OCI-LY1 (cell line): Measurements from ENCODE around the gene USH2A.

Experiments
- H2AFZ ChIP-seq: fragments of 200-600 bp; sonication (generic), shearing (Covaris generic); 2 replicates; pipeline ENCODE4 v1.6.0; 2014; ENCODE audit warnings: antibody characterized with exemption, mild to moderate bottlenecking, low read length
- H3F3A ChIP-seq: fragments of 200-600 bp; sonication (generic), shearing (Covaris generic); 2 replicates; pipeline ENCODE4 v1.6.0; 2014; ENCODE audit warnings: mild to moderate bottlenecking, antibody characterized with exemption, low read length, moderate library complexity; ENCODE audit not compliant: insufficient read depth
- H3K27ac ChIP-seq: fragments of 200-600 bp; sonication (generic); 2 replicates; pipeline ENCODE4 v1.5.1; 2014; ENCODE audit warnings: low read length, mixed run types, mild to moderate bottlenecking, low read depth; ENCODE audit not compliant: poor library complexity, severe bottlenecking
- H3K27me3 ChIP-seq: fragments of 200-600 bp; sonication (generic); 2 replicates; pipeline ENCODE4 v1.6.0; 2014; ENCODE audit warnings: antibody characterized with exemption, mild to moderate bottlenecking, low read length, moderate library complexity; ENCODE audit not compliant: insufficient read depth
- H3K36me3 ChIP-seq: fragments of 200-600 bp; sonication (generic); 2 replicates; pipeline ENCODE4 v1.6.1; 2014; ENCODE audit warnings: mild to moderate bottlenecking, antibody characterized with exemption, low read length, moderate library complexity, mixed read lengths; ENCODE audit not compliant: insufficient read depth
- H3K4me1 ChIP-seq: fragments of 200-600 bp; sonication (generic); 2 replicates; pipeline ENCODE4 v1.5.1; 2014; ENCODE audit warnings: mild to moderate bottlenecking, low read length, moderate library complexity; ENCODE audit not compliant: insufficient read depth, severe bottlenecking
- H3K4me2 ChIP-seq: fragments of 200-600 bp; sonication (generic), shearing (Covaris generic); 2 replicates; pipeline ENCODE4 v1.6.1; 2014; ENCODE audit warnings: low read length
- H3K4me3 ChIP-seq: fragments of 200-600 bp; sonication (generic); 2 replicates; pipeline ENCODE4 v1.5.1; 2014; ENCODE audit warnings: low read length, low read depth, mild to moderate bottlenecking, mixed read lengths; ENCODE audit not compliant: poor library complexity, severe bottlenecking
- H3K79me2 ChIP-seq: fragments of 200-600 bp; shearing (Covaris generic); 2 replicates; pipeline ENCODE4 v1.6.1; 2016; ENCODE audit warnings: mixed run types, low read length, mixed read lengths; ENCODE audit not compliant: insufficient read depth
- H3K9ac ChIP-seq: fragments of 200-600 bp; sonication (generic), shearing (Covaris generic); 2 replicates; pipeline ENCODE4 v1.6.1; 2014; ENCODE audit warnings: mild to moderate bottlenecking, low read length, mixed read lengths
- H3K9me2 ChIP-seq: fragments of 200-600 bp; sonication (generic), shearing (Covaris generic); 2 replicates; pipeline ENCODE4 v1.6.1; 2014; ENCODE audit warnings: low read depth, mild to moderate bottlenecking, low read length, mixed read lengths
- H3K9me3 ChIP-seq: fragments of 200-600 bp; shearing (Covaris generic); 2 replicates; pipeline ENCODE4 v1.6.1; 2014; ENCODE audit warnings: low read length, mixed read lengths
- H4K20me1 ChIP-seq: fragments of 200-600 bp; sonication (generic), shearing (Covaris generic); 2 replicates; pipeline ENCODE4 v1.6.0; 2016; ENCODE audit warnings: mild to moderate bottlenecking, low read length; ENCODE audit not compliant: insufficient read depth
- EZH2 ChIP-seq: fragments of 200-600 bp; sonication (generic), shearing (Covaris generic); IDR thresholded peaks from 2 replicates; pipeline ENCODE4 v1.8.0; 2017; ENCODE audit warnings: borderline replicate concordance, mixed run types, mild to moderate bottlenecking, antibody characterized with exemption, low read length, moderate library complexity, mixed read lengths
- TF ChIP-seq, protein P1 (sequence below): fragments of 200-600 bp; sonication (generic), shearing (Covaris generic); IDR thresholded peaks from 2 replicates; pipeline ENCODE4 v1.5.1; 2017; ENCODE audit warnings: mild to moderate bottlenecking, antibody characterized with exemption, low read length, moderate library complexity, mixed read lengths

The USH2A gene

DNA sequence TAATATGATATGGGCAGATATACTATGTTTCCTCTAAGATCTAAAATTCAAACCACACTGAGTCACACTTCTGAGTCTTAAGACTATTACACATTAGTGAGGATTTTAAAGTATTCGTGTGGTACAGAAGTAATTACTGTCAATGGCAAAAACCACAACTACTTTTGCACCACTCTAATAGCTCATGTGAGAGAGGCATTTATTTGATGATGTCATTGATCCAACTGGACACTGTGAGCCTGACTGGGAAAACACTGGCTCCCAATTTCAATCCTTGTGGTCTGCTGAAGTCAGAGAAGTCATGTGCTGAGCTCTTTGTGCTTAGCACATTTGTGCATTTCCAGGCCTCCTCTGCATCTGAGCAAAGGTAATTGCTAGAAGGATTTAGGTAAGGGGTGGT lies 377.8 kb downstream of the USH2A start:
- Histone ChIP-seq H3K27ac (no peak overlapping the region), H3K27me3 (no peaks in the 10 kb centered on the region), H3K9ac (no peak overlapping the region), H2AFZ (no peak overlapping the region), H3F3A (no peaks in the 10 kb centered on the region), H4K20me1 (no peaks in the 10 kb centered on the region), H3K9me3 (no peaks in the 10 kb centered on the region), H3K36me3 (no peaks in the 10 kb centered on the region), H3K4me3 (no peak overlapping the region), H3K4me2 (no peak overlapping the region), H3K9me2 (no peaks in the 10 kb centered on the region), H3K4me1 (no peaks in the 10 kb centered on the region), H3K79me2 (no peaks in the 10 kb centered on the region)
- TF ChIP-seq, protein P1, sequence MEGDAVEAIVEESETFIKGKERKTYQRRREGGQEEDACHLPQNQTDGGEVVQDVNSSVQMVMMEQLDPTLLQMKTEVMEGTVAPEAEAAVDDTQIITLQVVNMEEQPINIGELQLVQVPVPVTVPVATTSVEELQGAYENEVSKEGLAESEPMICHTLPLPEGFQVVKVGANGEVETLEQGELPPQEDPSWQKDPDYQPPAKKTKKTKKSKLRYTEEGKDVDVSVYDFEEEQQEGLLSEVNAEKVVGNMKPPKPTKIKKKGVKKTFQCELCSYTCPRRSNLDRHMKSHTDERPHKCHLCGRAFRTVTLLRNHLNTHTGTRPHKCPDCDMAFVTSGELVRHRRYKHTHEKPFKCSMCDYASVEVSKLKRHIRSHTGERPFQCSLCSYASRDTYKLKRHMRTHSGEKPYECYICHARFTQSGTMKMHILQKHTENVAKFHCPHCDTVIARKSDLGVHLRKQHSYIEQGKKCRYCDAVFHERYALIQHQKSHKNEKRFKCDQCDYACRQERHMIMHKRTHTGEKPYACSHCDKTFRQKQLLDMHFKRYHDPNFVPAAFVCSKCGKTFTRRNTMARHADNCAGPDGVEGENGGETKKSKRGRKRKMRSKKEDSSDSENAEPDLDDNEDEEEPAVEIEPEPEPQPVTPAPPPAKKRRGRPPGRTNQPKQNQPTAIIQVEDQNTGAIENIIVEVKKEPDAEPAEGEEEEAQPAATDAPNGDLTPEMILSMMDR, result no peak
- TF ChIP-seq EZH2, result no peak

DNA sequence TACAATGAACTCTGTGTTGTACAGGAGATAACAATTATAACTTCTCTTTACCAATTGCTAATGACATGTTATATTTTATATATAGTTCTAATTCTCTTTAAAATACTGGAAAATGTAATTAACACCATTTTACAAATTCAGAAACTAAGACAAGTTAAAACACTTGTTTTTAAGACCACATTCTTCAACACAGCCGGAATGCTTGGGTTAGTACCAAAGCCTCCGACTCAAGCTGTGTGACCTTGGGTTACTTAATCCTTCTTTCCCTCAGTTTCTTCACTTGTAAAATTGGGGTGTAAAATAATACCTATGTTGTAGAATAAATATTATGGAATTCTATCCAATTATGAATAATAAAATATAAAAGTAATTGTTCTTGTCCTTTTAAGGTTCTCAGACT lies 378.7 kb downstream of the USH2A start:
- Histone ChIP-seq H3K79me2 (no peaks in the 10 kb centered on the region), H3K36me3 (no peaks in the 10 kb centered on the region), H3K4me3 (no peak overlapping the region), H4K20me1 (no peaks in the 10 kb centered on the region), H3K27me3 (no peaks in the 10 kb centered on the region), H3K9me3 (no peaks in the 10 kb centered on the region), H3K4me1 (no peaks in the 10 kb centered on the region), H3K27ac (no peak overlapping the region), H3F3A (no peaks in the 10 kb centered on the region), H3K9ac (no peak overlapping the region), H3K4me2 (no peak overlapping the region), H3K9me2 (no peaks in the 10 kb centered on the region), H2AFZ (no peak overlapping the region)
- no peak for TF ChIP-seq EZH2
- TF ChIP-seq, protein P1, result no peak

DNA sequence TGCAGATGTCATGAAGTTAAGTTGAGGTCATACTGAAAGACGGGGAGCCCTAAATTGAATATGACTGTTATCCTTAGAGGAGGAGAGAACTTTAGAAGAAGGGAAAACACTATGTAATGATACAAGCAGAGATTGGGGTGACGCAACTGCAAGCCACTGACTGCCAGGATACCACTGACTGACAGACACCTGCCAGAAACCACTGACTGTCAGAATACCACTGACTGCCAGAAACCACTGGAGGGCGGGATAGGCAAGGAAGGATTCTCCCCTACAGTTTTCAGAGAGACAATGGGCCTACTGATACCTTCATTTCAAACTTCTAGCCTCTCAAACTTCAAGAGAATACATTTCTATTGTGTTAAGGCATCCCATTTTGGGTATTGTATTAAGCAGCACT lies 388.7 kb downstream of the USH2A start:
- no peak overlapping the region for H2AFZ ChIP-seq
- no peaks in the 10 kb centered on the region for H3K79me2 ChIP-seq
- no peak overlapping the region for H3K9ac ChIP-seq
- H3K27me3 ChIP-seq, result no peaks in the 10 kb centered on the region
- no peak overlapping the region for H3K4me2 ChIP-seq
- no peaks in the 10 kb centered on the region for H3K9me2 ChIP-seq
- no peaks in the 10 kb centered on the region for H3K36me3 ChIP-seq
- H4K20me1 ChIP-seq, result no peaks in the 10 kb centered on the region
- TF ChIP-seq, protein P1, result no peak
- TF ChIP-seq EZH2, result no peak
- H3K9me3 ChIP-seq, result no peaks in the 10 kb centered on the region
- no peak overlapping the region for H3K27ac ChIP-seq
- H3K4me1 ChIP-seq, result no peaks in the 10 kb centered on the region
- no peaks in the 10 kb centered on the region for H3F3A ChIP-seq
- no peak overlapping the region for H3K4me3 ChIP-seq
